Stimulated activated effector memory CD8-positive, alpha-beta T cell treated with anti-CD3 and anti-CD28 coated beads, Interleukin-12 subunit alpha, Interleukin-12 subunit beta, amount 100 ng/mL, for 72 hours (primary cell): ENCODE measurements around the gene C5AR2.
A peak's percentile ranks its signal among the peaks of the same experiment; 100 is the strongest.
"Not testable (repeated sequence)": the region's sequence is repeated elsewhere in the genome, so short reads cannot be mapped to it uniquely, and the experiment has no call there.

Experiments used
- ATAC-seq: fragments of 150-1000 bp; cut with Tn5 transposase; 2 replicates; pipeline ENCODE4 v1.10.0; 2021
- DNase-seq, 2 donors: peaks; one replicate each; pipeline ENCODE4 v3.0.0; 2021 to 2022; ENCODE audit warnings: low spot score in 2 of 2
- H3K27ac Mint-ChIP-seq: one replicate; pipeline ENCODE4 v1.8.0; 2022; ENCODE audit warnings: mild to moderate bottlenecking, mixed read lengths
- H3K36me3 Mint-ChIP-seq: one replicate; pipeline ENCODE4 v1.8.0; 2022; ENCODE audit warnings: mild to moderate bottlenecking, mixed read lengths
- H3K4me1 Mint-ChIP-seq: one replicate; pipeline ENCODE4 v1.8.0; 2022; ENCODE audit warnings: mixed read lengths
- H3K4me3 Mint-ChIP-seq: one replicate; pipeline ENCODE4 v1.8.0; 2022; ENCODE audit warnings: mild to moderate bottlenecking, mixed read lengths
- H3K9me3 Mint-ChIP-seq: one replicate; pipeline ENCODE4 v1.8.0; 2022; ENCODE audit warnings: mixed read lengths

The C5AR2 gene

DNA sequence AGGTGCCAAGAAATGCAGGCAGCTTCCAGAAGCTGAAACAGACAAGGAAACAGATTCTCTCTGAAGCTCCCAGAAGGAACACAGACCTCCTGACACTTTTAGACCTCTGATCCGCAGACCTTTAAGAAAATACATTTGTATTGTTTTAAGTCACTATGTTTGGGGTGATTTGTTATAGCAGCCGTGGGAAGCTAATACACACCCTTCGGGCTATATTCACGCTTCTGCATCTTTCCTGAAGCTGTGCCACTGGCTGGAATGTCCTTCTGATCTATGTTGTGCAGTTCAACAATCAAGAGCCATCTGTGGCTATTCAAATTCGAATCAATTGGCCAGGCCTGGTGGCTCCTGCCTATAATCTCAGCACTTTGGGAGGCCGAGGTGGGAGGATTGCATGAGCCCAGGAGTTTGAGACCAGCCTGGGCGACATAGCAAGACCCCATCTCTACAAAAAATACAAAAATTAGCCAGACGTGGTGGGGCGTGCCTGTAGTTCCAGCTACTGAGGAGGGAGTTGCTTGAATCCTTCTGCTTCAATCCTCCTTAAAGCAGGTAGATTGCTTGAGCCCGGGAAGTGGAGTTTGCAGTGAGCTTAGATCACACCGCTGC is 11.3 kb downstream of the C5AR2 start:
- Mint-ChIP-seq H3K27ac (no peak overlapping the region), H3K4me1 (peaks cover 1% of the 10 kb centered on the region), H3K9me3 (no peaks in the 10 kb centered on the region), H3K4me3 (no peak overlapping the region), H3K36me3 (no peaks in the 10 kb centered on the region)
- DNase-seq = no peak
- no peak for ATAC-seq

DNA sequence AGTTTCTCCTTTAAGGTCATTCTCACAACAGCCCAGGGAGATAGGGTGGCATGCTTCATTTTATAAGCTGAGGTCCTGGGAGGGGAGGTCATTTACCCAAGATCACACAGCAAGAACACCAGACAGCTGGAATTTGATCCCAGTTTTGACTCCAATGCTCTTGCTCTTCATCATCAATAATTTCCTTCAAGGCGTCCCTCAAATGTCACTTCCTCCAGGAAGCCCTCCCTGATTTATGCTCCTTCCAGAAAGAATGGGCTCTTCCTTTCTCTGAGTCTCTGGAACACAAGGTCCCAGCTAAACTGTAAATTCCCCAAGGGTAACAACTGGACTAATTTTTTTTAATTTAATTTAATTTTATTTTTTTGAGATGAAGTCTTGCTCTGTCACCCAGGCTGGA is 12.4 kb downstream of the C5AR2 start:
- H3K9me3 Mint-ChIP-seq = no peaks in the 10 kb centered on the region
- H3K36me3 Mint-ChIP-seq = peaks cover 7% of the 10 kb centered on the region
- ATAC-seq = no peak
- DNase-seq = no peak
- peaks cover 11% of the 10 kb centered on the region for H3K4me1 Mint-ChIP-seq
- H3K4me3 Mint-ChIP-seq = no peak overlapping the region
- no peak overlapping the region for H3K27ac Mint-ChIP-seq

DNA sequence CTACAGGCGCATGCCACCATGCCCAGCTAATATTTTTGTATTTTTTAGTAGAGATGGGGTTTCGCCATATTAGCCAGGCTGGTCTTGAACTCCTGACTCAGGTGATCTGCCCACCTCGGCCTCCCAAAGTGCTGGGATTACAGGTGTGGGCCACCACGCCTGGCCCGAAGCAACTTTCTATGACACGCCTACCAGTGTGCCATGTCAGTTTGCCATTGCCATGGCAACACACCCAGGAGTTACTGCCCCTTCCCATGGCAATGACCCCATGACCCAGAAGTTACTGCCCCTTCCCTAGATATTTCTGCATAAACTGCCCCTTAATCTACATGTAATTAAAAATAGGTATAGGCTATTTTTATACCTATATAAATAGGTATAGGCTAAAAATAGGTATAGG is 14.0 kb downstream of the C5AR2 start:
- H3K27ac Mint-ChIP-seq, DNase-seq, H3K4me3 Mint-ChIP-seq, ATAC-seq, H3K9me3 Mint-ChIP-seq: not testable (repeated sequence)
- peaks cover 14% of the 10 kb centered on the region for H3K36me3 Mint-ChIP-seq
- peaks cover 27% of the 10 kb centered on the region for H3K4me1 Mint-ChIP-seq

DNA sequence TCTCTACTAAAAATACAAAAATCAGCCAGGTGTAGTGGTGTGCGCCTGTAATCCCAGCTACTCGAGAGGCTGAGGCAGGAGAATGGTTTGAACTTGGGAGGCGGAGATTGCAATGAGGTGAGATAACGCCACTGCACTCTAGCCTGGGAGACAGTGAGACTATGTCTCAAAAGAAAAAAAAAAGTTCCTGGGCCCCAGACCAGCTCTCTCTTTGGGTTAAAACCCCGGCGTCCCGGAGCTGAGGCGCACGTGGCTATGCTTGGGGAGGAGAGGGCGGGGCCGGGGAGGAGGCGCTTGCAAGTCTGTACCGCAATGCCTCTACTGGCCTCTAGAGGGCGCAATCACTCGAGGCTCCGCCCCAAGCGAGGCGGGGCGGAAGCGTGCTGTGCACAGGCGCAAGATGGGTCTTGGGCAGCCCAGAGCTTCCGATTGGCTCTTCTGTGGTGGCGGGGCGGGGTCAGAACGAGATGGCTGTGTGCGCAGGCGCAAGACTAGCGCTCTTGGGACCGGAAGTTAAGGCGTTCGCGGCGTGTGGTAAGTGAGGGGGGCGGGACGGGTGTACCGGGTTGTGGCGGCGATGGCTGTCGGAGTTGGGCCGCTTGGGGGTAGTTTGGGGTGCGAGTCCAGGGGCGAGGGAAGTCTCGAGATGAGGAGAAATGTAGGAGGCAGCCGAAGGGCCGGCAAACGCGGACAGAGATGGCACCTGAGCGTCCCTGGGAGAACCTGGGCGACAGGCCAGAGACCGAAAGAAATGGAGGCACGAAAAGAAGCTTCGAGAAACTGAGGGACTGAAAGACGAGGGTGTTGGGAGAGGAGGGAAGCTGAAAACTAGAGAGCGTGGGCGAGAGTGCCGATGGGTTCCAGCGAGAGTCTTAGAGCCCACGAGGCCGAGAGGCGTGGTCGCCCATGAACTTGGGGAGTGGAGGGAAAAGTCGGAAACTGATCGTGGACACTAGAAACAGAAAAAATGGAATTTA is 17.1 kb downstream of the C5AR2 start, which contains the start of gene DHX34:
Gene DHX34 (plus strand): TSS at position 497 of the 977 bp plus-strand sequence. CDS start 3,716 bp downstream, outside the sequence.
- peak within 1 kb of the TSS; percentile 91 for H3K4me3 Mint-ChIP-seq
- H3K9me3 Mint-ChIP-seq = no peaks in the 10 kb centered on the region
- peak within 1 kb of the TSS; percentile 97 for H3K27ac Mint-ChIP-seq
- H3K36me3 Mint-ChIP-seq = peaks cover 36% of the 10 kb centered on the region
- peaks cover 40% of the 10 kb centered on the region for H3K4me1 Mint-ChIP-seq
- DNase-seq (peak; percentile 95 to 100), ATAC-seq (peak; percentile 97)

DNA sequence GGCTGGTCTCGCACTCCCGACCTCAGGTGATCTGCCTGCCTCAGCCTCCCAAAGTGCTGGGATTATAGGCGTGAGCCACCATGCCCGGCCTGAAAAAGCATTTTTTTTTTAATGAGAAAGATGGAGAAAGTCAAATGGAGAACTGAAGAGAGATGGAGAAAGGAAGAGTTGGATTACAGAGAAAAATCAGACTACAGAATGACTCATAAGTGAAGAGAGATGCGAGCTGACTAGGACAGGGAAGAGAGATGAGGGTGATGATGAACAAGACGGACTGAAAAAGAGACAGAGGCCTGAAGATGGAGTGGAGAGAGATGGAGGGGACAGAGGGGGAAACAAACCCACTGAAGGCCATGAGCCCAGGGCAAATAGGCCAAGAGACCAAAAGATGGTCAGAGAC is 18.7 kb downstream of the C5AR2 start:
- ATAC-seq (no peak), DNase-seq (no peak)
- Mint-ChIP-seq H3K36me3 (peaks cover 51% of the 10 kb centered on the region), H3K27ac (no peak overlapping the region), H3K9me3 (no peaks in the 10 kb centered on the region), H3K4me3 (peak overlapping the region; percentile 91), H3K4me1 (peaks cover 46% of the 10 kb centered on the region)

DNA sequence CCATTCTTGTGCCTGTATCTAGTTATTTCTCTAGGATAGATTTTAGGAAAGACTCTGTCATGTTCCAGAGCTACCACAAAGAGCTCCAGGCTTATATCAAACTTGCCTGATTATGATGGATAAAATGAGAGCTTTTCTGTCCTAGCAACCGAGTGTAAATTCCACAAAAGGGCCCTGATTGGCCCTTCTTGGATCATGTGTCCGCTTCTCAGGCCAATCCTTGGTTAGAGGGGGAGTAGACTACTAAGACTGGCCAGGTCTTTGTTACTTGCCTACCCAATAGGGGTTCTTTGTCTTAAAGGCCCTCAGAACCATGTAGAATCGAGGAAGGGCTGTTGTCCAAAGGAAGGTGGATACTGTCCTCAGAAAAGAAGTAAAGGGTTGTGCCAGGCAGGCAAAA is 19.6 kb downstream of the C5AR2 start:
- Mint-ChIP-seq H3K4me1 (peaks cover 46% of the 10 kb centered on the region), H3K36me3 (peaks cover 60% of the 10 kb centered on the region), H3K27ac (no peak overlapping the region), H3K9me3 (no peaks in the 10 kb centered on the region), H3K4me3 (no peak overlapping the region)
- ATAC-seq (no peak), DNase-seq (no peak)

DNA sequence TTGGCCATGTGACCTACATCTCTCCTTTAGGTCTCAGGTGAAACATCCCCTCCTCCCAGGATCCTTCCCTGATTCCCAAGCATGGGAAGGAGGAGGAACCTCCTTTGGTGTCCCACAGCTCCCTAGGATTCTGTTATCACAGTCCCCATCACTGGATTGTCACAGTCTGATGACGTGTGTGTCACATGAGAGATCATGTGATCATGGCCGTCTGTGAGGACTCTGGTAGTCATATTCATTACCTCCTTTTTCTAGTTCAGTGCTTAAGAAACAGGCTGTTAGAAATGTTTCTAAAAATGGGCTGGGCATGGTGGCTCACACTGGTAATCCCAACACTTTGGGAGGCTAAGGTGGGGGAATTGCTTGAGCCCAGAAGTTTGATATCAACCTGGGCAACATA is 20.1 kb downstream of the C5AR2 start:
- H3K4me3 Mint-ChIP-seq = no peak overlapping the region
- H3K4me1 Mint-ChIP-seq = peaks cover 46% of the 10 kb centered on the region
- DNase-seq = no peak
- no peak overlapping the region for H3K27ac Mint-ChIP-seq
- no peak for ATAC-seq
- peaks cover 66% of the 10 kb centered on the region for H3K36me3 Mint-ChIP-seq
- H3K9me3 Mint-ChIP-seq = no peaks in the 10 kb centered on the region

DNA sequence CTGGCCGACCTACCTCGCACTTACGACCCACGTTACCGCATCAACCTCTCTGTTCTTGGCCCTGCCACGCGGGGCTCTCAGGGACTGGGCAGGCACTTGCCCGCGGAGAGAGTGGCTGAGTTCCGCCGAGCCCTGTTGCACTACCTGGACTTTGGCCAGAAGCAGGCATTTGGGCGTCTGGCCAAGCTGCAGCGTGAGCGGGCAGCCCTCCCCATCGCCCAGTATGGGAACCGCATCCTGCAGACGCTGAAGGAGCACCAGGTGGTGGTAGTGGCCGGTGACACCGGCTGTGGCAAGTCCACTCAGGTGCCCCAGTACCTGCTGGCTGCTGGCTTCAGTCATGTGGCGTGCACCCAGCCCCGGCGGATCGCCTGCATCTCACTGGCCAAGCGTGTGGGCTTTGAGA is 21.3 kb downstream of the C5AR2 start:
- Mint-ChIP-seq H3K4me1 (peaks cover 44% of the 10 kb centered on the region), H3K9me3 (no peaks in the 10 kb centered on the region), H3K4me3 (no peak overlapping the region), H3K36me3 (peaks cover 78% of the 10 kb centered on the region), H3K27ac (no peak overlapping the region)
- no peak for ATAC-seq
- no peak for DNase-seq

DNA sequence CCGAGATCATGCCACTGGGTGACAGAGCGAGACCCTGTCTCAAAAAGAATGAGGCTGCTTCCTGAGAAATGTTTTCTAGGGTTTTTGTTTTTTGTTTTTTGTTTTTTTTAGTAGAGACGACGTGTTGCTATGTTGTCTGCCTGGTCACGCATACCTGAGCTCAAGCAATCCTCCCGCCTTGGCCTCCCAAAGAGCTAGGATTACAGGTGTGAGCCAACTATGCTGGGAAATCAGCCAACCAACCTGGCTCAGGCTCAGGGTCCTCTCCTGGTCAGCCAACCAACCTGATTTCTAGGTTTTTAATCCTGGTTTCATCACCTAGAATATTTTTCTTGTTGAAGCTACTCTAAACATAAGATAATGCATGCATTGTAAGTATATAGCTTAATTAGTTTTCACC is 24.9 kb downstream of the C5AR2 start:
- ATAC-seq (no peak), DNase-seq (no peak)
- Mint-ChIP-seq H3K4me3 (no peak overlapping the region), H3K4me1 (peaks cover 12% of the 10 kb centered on the region), H3K36me3 (peaks cover 99% of the 10 kb centered on the region), H3K9me3 (no peaks in the 10 kb centered on the region), H3K27ac (no peak overlapping the region)

DNA sequence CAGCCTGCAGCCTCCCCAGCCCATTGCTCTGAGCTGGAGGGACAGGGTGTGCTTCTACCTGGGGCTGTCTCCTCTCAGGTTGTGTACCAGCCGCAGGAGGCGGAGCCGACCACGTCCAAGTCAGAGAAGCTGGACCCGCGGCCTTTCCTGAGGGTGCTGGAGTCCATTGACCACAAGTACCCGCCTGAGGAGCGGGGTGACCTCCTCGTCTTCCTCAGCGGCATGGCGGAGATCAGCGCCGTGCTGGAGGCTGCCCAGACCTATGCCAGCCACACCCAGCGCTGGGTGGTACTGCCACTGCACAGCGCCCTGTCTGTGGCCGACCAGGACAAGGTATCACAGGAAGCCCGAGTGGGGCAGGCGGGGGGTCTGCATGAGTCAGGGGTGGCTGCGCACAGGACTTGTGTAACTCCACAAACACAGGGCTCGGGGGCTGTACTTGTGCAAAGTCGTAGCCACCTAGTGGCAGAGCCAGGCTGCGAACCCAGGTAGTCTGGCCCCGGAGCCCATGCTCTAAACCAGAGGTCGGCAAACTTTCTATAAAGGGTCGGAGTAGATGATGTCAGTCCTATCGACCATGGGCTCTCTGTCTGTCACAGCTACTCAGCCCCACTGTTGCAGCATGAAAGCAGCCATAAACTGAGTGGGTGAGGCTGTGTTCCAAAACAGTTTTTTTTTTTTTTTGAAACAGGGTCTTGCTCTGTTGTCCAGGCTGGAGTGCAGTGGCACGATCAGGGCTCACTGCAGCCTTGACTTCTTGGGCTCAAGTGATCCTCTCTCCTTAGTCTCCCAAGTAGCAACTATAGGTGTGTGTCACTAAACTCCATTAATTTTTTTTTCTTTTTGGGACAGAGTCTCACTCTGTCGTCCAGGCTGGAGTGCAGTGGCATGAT is 26.1 kb downstream of the C5AR2 start:
- no peaks in the 10 kb centered on the region for H3K9me3 Mint-ChIP-seq
- ATAC-seq = peak; percentile 16
- no peak for DNase-seq
- no peak overlapping the region for H3K27ac Mint-ChIP-seq
- H3K4me1 Mint-ChIP-seq = peaks cover 6% of the 10 kb centered on the region
- H3K36me3 Mint-ChIP-seq = peaks cover 100% of the 10 kb centered on the region
- H3K4me3 Mint-ChIP-seq = no peak overlapping the region

DNA sequence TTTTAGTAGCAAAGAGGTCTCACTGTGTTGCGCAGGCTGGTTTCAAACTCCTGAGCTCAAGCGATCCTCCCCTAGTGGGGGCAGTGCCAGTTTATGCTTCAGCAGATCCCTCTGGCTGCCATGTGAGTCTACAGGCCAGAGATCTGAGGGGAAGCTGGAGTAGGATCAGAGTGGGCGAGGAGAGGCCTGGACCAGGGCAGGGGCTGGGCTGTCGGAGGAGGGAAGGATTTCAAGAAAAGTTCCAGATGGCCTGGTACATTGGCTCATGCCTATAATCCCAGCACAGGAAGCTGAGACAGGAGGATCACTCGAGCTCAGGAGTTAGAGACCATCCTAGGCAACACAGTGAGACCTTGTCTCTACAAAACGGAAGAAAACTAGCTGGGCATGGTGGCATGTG is 27.0 kb downstream of the C5AR2 start:
- no peak overlapping the region for H3K4me3 Mint-ChIP-seq
- H3K9me3 Mint-ChIP-seq = no peaks in the 10 kb centered on the region
- ATAC-seq = no peak
- peak overlapping the region; percentile 59 for H3K27ac Mint-ChIP-seq
- no peak for DNase-seq
- H3K4me1 Mint-ChIP-seq = peaks cover 6% of the 10 kb centered on the region
- peaks cover 100% of the 10 kb centered on the region for H3K36me3 Mint-ChIP-seq

DNA sequence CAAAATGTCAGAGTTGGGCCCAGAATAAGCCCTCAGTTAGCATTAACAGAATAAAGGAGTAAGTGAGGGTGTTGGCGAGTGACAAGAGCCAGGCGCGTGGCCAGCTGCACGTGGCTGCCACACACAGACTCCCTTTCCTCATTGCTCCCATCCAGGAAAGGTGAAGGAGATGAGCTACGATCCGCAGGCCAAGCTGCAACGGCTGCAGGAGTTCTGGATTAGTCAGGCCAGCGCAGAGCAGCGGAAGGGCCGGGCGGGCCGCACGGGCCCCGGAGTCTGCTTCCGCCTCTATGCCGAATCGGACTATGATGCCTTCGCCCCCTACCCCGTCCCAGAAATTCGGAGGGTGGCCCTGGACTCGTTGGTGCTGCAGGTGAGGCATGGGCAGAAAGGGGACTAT is 30.3 kb downstream of the C5AR2 start:
- no peak for DNase-seq
- Mint-ChIP-seq H3K4me3 (no peak overlapping the region), H3K4me1 (no peaks in the 10 kb centered on the region), H3K9me3 (no peaks in the 10 kb centered on the region), H3K27ac (no peak overlapping the region), H3K36me3 (peaks cover 100% of the 10 kb centered on the region)
- no peak for ATAC-seq

DNA sequence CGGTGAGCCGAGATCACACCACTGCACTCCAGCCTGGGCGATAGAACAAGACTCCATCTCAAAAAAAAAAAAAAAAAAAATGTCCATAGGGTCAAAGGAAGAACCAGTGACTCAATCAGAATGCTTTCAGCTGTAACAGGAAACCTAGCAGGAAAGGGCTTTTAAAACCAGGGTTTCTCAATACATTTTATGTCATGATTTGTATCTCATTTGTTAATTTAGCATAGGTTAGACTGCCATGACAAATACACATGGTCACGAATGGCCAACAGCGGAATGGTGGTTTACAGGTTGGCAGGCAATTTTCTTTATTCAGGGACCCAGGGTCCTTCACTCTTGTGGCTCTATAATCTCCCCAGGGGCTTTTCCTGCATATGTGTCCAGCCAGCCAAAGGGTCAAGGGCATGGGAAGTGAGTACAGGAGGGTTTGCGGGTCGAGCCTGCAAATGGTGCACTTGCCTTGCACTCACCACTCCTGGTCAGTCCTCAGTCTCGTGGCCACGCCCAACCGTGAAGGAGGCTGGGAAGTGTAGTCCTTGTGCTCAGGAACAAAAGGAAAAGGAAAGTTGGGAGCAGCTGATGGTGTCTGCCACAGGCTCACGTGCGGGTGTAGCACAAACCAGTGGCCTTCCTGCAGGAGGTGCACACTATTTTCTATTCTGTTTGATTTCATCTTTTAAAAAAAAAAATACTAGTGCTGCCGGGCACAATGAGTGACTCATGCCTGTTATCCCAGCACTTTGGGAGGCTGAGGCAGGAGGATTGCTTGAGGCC is 32.0 kb downstream of the C5AR2 start:
- DNase-seq = no peak
- Mint-ChIP-seq H3K27ac (no peak overlapping the region), H3K9me3 (no peaks in the 10 kb centered on the region), H3K4me3 (no peak overlapping the region), H3K4me1 (no peaks in the 10 kb centered on the region), H3K36me3 (peaks cover 100% of the 10 kb centered on the region)
- ATAC-seq = no peak

DNA sequence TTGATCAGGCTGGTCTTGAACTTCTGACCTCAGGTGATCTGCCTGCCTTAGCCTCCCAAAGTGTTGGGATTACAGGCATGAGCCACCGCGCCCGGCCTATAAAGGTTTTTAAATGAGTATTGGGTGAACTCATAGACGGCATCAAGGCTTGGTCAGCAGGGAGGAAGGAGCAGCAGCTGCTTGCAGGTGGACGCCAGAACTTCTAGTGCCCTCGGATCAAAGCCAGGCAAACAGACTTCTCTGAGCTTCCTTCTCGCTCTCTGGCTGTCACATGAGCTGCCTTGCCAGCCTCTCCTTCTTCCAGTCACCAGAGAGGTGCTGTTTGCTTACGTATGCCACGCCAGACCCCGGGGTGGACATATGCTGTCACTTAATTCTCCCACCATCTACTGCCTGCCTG is 33.5 kb downstream of the C5AR2 start:
- not testable (repeated sequence) for H3K9me3 Mint-ChIP-seq, ATAC-seq, H3K4me3 Mint-ChIP-seq, DNase-seq, H3K4me1 Mint-ChIP-seq, H3K27ac Mint-ChIP-seq
- H3K36me3 Mint-ChIP-seq = peaks cover 100% of the 10 kb centered on the region
